NCI-H2227 (cell line): ENCODE results near the gene HIP1.
"Not testable (repeated sequence)": the region's sequence is repeated elsewhere in the genome, so short reads cannot be mapped to it uniquely, and the experiment has no call there.

Source experiments
- DNase-seq: peaks from one replicate; lab custom pipeline; 2025; ENCODE audit not compliant: unreplicated experiment; lab: John Stamatoyannopoulos, UW

The HIP1 gene

DNA sequence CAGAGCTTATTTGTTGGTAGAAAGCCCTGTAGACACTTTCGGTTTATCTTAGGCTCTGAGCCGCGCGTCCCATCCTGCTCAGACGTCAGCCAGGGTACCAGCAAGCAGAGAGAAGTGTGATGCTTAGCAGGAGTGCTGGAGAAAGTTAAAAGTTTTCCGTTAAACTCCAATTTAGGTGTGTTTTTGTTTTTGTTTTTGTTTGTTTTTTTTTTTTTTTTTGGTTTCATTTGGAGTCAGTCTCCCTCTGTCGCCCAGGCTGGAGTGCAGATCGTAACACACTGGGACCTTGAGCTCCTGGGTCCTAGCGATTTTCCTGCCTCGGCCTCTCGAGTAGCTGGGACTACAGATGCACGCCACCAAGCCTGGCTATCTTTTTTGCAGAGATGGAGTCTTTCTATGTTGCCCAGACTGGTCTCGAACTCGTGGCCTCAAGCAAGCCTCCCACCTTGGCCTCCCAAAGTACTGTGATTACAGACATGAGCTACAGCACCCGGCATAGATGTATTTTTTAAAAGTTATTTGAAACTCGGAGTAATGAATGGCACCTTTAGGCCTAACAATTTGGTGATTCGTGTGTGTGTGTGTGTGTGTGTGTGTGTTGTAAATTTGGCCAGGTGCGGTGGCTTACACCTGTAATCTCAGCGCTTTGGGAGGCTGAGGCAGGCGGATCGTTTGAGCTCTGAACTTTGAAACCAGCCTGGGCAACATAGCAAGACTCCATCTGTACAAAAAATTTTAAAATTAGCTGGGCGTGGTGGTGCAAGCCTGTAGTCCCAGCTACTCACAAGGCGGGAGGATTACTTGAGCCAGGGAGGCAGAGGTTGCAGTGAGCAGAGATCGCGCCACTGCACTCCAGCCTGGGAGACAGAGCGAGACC, 1.3 kb upstream of the HIP1 start:
- DNase-seq: no peak

DNA sequence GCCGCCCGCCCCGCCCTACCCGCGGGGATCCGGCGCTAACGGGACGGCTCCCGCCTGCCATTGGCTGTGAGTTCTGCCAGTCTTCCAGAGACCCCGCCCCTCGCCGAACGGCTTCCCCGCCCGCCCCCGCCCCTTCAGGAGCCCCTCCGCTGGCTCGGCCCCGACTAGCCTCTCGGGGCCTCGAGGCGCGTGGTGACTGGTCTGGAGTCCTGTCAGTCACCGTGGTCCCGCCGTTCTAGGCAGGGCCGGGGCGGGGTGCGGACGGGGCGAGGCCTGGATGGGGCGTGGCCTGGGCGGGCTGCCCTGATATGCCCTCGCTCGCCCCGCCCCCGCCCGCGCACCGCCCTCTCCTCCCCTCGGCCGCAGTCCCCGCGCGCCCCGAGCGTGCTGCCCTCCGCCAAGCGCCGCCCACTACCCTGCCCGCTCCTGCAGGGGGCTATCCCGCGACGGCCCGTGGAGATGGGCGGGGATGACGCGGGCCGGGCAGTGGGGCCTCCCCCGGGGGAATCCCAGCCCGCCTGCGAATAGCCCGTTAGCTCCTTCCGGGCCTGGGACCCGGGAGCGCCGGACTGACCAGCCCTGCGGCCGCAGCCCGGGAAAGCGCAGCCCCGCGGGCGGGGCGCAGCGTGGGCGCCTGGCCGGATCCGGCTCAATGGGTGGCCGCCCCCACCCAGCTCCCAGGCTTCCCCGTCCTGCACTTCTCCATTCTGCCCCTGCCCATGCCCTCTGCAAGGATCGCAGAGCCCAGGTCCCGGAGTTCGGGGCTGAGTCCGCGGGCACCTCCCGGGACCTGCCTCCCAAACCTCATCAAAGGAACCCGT, 444 bp upstream of the HIP1 start:
- DNase-seq: peak; percentile 100

DNA sequence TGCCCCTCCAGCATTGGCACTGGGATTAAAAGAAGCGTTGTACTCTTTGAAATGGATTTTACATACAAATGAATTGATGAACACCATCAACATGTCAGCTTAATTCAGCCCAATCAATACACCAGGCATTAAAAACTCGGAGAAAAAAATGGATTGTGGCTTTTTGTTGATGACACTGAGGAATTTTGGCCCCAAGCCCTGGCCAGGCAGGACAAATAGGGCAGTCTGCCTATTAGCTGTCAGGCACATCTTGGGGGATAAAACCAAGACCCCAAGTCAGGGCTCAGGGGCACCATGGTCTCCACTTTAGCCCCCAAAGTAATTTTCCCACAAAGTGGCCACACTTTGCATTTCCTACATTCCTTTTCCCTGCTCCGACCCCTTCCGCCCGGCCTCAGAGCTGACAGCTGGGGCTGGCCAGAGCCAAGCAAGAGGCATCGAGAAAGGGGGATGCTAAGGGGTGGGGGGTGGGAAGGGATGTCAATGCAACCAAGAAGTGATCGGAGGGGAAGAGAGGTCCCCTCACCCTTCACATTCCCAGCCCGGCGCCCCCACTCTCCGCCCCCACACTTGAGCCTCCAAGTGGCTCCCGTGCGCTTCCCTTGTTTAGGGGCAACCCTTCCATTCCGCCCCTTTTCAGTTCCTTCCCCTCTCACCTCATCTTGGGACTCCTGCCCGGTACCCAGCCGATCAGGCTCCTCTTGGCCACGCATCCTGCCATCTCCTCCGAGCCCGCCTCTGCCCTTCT, 711 bp downstream of the HIP1 start:
- peak; percentile 20 for DNase-seq

DNA sequence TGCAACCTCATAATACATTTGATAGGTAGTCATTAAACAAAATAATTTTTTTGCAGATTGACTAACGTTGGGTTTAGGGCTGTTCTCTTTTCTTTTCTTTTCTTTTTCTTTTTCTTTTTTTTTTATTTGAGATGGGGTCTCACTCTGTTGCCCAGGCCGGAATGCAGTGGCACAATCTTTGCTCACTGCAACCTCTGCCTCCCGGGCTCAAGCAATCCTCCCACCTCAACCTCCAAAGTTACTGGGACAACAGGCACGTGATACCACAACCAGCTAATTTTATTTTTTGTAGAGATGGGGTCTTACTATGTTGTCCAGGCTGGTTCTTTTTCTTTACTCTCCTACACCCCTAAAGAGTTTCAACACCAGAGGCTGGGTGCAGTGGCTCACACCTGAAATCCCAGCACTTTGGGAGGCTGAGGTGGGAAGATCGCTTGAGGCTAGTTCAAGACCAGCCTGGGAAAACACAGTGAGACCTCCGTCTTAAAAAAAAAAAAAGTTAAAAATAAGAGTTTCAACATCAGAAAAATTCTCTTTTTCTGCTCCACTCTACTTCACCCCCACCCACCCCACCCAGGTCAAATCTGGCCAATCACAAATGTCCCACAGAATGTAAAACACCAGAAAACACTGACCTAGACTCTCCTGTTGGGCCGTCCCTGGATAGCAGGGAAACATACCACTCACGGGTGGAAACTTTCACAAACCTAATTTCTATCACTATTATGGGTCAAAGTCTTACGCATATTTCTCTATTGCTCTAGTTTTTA, 3.0 kb downstream of the HIP1 start:
- no peak for DNase-seq

DNA sequence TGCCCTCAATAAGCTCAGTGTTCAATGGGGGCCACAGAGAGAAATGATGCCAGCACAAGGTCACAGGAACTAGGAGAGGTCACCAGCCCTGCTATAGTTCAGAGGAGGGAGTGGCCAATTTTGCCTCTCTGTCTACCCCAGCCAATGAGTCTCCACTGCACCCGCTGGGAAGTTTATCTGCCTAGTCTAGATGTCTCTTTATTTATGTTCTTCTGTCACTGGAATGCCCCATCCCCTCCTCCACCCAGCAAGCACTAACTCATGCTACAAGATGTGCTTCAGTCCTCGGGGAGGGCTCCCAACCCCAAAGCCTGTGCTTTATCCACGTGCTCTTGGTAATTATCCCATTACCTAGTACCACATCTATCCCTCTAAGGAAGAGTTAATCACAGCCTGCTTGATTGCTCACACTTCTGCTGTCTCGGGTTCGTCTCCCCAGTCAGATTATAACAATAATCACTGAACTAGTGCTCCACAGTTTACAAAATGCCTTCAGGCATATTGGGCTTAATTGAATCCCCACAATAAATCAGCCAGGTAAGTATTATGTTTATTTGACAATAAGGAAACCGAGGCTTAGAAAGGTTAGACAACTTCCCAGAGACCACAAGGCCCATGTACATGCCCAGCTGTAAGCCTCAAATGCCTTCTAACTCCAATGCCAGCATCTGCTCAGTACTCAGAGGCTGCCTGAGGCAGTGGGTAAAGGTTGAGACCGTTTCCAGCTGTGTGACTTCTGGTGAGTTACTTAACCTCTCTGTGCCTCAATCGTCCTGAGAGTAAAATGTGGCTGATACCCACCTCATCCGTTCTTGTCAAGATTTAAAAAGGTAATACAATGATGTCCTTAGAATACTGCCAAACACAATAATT, 3.9 kb downstream of the HIP1 start:
- DNase-seq: peak; percentile 53

DNA sequence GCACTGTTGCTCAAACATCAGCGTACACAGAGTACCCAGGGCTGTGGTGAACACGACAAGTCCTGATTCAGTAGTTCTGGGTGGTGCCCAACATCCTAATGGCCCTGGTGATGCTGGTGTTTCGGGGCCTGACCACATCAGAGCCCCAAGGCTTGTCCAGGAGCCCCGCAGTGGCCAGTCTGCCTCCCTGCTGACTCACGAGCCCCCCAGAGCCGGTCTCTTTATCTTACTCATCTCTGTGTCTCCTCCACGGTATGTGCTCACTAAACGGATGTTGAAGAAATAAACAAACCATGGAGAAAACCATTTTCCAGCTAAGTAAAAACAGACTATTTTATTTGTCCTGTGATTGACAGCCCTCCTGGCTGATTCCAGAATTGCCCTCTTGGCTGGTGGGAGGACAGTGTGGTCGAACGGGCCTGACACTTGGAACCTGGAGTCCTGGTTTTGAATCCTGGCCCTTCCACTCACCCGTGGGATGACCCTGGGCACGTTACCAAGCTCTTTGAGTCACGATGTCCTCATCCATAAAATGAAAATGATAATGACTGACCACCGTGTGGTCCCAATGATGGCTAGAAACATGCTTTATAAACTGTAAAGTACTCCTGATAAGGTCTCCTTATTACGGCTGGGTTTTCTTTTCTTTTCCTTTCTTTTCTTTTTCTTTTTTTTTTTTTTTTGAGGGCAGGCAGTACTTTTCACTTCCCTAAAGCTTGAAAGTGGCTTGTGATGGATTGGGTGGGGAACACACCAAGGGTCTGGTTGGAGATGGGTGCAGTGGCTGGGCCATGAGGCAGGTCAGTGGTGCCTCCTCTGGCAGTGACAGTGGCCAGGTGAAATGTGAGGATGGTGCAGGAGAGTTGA, 5.7 kb downstream of the HIP1 start:
- no peak for DNase-seq

DNA sequence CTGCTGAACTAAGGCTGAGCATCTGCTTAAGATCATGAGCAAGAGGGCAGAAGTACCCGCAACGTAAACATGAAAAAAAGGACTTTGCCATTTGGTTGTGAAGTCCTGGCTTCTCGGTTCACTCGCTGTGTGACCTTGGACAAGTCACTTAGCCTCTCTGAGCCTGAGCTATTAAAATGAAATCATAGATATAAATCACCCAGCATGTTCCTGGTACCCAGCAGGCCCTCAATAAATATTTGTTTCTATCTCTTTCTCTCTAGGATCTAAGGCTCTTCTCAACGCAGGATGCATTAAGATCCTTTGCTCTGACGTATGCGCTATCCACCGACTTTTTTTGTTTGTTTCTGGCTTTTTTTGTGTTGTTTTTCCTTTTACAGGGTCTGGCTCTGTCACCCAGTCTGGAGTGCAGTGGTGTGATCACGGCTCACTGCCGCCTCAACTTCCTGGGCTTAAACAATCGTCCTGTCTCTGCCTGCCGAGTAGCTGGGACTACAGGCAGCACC, 6.7 kb downstream of the HIP1 start:
- DNase-seq: no peak

DNA sequence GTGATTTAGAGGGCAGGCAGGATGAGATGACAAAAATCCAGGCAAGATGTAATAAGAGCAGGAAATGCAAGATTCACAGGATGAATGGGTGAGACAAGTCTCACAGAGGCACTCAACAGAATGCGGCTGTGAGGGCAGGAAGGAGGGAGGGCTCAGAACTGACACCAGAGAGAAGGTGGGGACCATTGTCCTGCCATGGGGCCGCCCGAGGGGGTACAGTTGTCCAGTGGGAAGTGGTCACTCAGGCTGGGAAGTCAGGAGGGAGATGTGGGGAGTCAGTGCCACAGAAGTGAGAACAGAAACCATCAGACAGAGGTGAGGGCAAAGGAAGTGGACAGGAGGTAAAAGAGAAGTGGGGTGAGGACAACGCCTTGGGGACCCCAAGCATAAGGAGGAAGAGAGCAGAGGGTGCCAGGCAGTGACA, 8.9 kb downstream of the HIP1 start:
- no peak for DNase-seq

DNA sequence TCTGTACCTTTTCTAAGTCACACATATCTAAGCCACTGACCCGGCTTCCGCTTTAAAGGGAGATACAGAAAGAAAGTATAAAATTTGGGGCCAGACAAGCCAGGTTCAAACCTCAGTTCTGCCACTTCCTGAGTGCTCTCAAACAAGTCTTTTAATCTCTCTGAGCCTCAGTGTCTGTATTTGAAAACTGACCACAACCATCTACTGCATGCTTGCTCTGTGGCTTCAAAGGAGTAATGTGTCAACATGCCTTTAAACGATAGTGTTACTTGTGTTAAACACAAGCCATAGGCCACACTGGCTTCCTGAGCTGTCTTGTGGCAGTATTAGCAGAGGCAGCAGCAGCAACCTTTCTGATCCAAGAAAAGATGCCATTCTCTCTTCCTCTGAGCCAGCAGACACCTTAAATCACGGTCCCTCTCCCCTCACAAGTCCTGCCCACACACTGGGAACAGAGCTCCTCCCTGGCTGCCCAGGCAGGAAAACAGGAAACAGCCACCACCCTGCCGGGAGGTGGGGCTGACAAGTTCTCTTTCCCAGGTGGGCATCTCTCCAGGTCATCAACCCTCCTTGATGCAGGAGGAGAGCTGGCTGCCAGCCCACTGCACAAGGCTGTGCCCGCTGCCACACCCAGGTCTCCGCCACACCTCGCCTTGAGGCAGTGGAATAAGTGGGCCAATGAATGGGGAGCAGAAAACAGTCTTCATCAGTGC, 10.7 kb downstream of the HIP1 start:
- no peak for DNase-seq

DNA sequence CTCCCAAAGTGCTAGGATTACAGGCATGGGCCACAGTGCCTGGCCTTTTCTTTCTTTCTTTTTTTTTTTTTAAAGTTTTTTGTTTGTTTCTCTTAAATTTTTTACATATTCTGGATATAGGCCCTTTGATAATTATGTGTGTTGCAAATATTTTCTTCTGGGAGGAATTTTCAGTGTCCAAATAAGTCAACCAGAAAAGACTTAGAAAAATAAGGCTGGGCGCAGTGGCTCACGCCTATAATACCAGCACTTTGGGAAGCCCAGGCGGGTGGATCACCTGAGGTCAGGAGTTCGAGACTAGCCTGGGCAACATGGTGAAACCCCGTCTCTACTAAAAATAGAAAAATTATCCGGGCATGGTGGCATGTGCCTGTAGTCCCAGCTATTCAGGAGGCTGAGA, 11.4 kb downstream of the HIP1 start:
- DNase-seq: not testable (repeated sequence)

DNA sequence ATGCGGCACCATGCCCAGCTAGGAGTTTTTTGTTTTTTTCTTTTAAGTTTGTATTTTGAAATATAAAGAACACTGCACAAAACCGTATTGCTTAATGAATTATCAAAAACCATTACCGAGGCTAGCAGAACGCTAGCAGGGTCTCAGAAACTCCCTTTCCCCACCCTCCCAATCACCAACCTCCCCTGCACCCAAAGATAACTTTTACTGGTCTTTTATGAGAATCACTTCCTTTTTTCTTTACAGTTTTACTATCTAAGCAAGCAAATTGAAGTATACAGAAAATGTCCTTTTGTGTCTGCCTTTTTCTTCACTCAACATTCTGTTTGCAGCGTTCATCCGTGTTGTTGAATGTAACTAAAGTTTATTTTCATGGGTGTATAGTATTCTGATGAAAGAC, 13.4 kb downstream of the HIP1 start:
- DNase-seq: no peak

DNA sequence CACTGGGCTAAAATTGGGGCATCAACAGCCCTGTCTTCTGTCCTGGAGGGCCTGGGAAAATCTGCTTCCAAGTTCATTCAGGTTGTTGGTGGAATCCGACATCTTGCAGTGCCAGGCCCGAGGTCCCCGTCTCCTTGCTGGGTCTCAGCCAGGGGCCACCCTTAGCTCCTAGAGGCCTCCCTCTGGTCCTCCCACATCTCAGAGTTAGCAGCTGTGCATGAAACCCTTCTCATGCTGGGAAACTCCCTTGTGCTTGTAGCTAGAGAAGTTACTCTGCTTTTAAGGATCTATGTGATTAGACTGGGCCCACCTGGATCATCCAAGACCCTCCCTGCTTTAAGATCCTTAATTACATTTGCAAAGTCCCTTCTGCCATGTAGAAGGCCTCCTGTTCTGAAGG, 15.3 kb downstream of the HIP1 start:
- no peak for DNase-seq

DNA sequence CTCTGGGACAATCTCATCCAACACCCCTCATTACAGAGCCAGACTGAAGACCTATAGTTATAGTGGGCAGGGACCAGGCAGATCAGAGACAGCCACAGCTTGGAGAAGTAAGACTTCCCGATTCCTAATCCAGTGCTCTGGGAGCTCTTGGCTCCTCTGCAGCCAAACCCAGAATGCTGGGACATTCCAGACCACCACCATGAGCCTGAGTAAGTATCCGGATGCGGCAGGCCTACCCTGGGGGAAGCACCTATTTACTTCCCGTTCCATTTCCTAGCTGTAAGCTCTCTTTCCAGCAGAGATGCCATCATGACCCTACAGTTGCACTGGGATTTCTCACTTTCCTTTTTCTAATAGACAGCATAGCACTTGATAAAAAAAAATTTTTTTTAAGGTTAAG, 16.4 kb downstream of the HIP1 start:
- DNase-seq: no peak

DNA sequence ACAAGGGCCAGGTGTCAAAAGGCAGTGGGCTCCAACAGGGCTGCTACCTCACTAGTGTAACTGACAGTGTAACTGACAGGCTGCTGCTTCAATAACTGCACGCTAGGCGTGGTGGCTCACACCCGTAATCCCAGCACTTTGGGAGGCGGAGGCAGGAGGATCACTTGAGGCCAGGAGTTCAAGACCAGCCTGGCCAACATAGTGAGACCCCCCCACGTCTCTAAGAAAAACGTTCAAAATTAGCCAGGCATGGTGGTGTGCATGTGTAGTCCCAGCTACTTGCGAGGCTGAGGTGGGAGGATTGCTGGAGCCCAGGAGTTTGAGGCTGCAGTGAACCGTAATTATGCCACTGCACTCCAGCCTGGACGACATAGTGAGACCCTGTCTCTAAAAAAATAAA, 16.8 kb downstream of the HIP1 start:
- not testable (repeated sequence) for DNase-seq

DNA sequence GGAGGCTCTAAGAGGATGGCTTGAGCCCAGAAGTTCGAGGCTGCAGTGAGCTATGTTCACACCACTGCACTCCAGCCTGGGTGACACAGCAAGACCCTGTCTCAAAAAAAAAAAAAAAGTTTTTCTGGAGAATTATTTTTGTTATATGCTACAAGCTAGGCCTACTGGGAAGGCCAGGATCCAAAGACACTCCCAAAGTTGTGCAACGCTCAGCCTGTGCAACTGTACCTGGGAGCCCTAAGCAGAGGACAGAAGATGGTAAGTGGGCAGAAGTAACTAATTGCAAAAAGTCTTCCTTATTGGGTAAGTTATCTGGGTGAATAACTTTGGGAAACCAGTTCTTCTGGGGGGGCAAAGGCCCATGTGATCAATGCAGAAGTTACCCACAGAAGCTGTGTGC, 17.3 kb downstream of the HIP1 start:
- DNase-seq: no peak

DNA sequence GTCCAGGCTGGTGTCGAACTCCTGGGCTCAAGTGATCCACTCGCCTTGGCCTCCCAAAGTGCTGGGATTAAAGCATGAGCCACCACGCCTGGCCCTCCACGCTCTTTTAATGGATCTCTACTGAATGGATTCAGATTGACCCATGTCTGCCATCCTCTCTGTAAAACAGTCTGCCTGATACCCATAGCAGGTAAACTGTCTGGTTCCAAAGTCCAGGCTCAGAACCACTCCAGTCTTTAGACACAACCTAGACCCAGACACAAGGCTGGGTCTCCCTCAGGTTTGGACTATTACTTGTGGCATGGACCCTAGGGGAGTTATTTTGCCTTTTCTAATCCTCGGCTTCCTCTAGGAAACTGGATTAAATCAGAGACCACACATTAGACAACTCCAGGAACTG, 19.1 kb downstream of the HIP1 start:
- no peak for DNase-seq

DNA sequence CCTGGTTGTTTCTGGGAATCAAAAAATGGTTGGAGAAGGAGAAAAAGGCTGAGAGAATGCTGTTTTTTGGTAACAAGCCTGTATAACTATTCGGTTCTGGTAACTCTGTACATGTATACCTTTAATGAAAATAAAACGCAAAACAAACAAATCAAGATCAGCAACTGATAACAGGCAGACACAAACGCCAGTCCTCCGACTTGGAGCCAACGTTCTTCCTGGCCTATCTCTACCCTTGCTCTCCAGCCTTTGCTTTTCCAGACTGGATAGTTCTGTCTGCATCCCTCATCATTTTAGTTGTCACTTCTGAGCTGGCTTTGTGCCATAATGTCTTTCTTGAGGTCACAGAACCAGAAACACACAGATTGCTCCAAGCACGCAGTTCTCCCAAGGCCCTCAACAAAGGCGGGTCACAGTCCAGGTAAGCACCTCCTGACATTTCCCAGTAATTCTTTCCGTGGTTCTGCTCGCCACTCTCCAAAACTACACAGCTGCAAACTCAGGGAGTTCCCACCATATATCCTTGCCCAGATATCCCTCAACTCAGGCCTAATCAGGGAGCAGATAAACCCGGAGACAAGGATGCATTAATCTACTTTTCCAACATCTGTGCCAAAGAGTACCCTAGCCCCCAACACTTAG, 20.2 kb downstream of the HIP1 start:
- DNase-seq: no peak

DNA sequence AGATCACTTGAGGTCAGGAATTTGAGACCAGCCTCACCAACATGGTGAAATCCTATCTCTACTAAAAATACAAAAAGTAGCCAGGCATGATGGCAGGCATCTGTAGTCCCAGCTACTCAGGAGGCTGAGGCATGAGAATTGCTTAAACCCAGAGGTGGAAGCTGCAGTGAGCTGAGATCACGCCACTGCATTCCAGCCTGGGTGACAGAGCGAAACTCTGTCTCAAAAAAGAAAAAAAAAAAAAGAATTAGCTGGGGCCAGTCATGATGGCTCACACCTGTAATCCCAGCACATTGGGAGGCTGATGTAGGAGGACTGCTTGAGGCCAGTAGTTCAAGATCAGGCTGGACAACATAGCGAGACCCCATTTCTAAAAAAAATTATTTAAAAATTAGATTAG, 21.0 kb downstream of the HIP1 start:
- DNase-seq: not testable (repeated sequence)
